Adrenal gland (tissue), 5 donors: ENCODE measurements around the gene RRAGB.

Experiments used
- CTCF ChIP-seq, 6 experiments: fragments of 450-650 bp in 4 of 6; fragments of 200-600 bp in 2 of 6; sonication (generic) in 1 of 6; IDR thresholded peaks; 1 replicate in 5 of 6; 2 replicates in 1 of 6; pipeline versions ENCODE4 v1.5.1 to v1.8.0; 2016 to 2021; ENCODE audit warnings: antibody characterized with exemption in 6 of 6, mild to moderate bottlenecking in 2 of 6, moderate library complexity in 1 of 6
- POLR2A ChIP-seq, 2 donors: fragments of 450-650 bp; IDR thresholded peaks; one replicate each; pipeline ENCODE4 v1.6.1; 2017; ENCODE audit warnings: antibody characterized with exemption in 2 of 2, mild to moderate bottlenecking in 2 of 2, moderate library complexity in 1 of 2
- donor health status: DM: no; HTN: no; CAD: no.

GRCh38 chrX:55713631-55714030, 3.9 kb upstream of the RRAGB start:
- TF ChIP-seq CTCF (IDR thresholded peaks at IDR 0.05) = no peak
- TF ChIP-seq POLR2A (IDR thresholded peaks at IDR 0.05) = no peak
